D721Med (cell line): ENCODE results near the gene MASTL.
A peak's percentile ranks its signal among the peaks of the same experiment; 100 is the strongest.

Experiments
- DNase-seq: peaks from one replicate; pipeline ENCODE4 v3.0.0; 2011; ENCODE audit warnings: low spot score; ENCODE audit not compliant: insufficient read length
- FAIRE-seq: peaks from 2 replicates; lab custom pipeline; 2011; peaks lifted over from hg19 to GRCh38; lab: Jason Lieb, UNC
- CTCF ChIP-seq: IDR thresholded peaks from 2 replicates; pipeline ENCODE4 v1.5.1; 2012; ENCODE audit warnings: mild to moderate bottlenecking, control low read depth; ENCODE audit not compliant: insufficient read depth; ENCODE audit errors: missing control alignments

Gene MASTL

GRCh38 chr10:27155066-27155754, at the start of gene MASTL:
Gene MASTL, plus strand, starts transcription at chr10:27155352. Its CDS starts 75 bp downstream, at chr10:27155427.
- FAIRE-seq (no peak), DNase-seq (peak; percentile 53)
- no peak for TF ChIP-seq CTCF

- DNase-seq (no peak), FAIRE-seq (no peak)
- no peak for TF ChIP-seq CTCF
Observed at GRCh38 chr10:27108165-27108564, 47.0 kb upstream of the MASTL start.

GRCh38 chr10:27134371-27134770, 20.8 kb upstream of the MASTL start:
- FAIRE-seq, result no peak

GRCh38 chr10:27138277-27138676, 16.9 kb upstream of the MASTL start:
- no peak for DNase-seq
- FAIRE-seq, result no peak
- TF ChIP-seq CTCF, result no peak

More at GRCh38 chr10:27134371-27134770, 20.8 kb upstream of the MASTL start:
- DNase-seq, result no peak
- TF ChIP-seq CTCF, result no peak

- no peak for DNase-seq
- TF ChIP-seq CTCF, result no peak
- no peak for FAIRE-seq
Observed at GRCh38 chr10:27143686-27144085, 11.5 kb upstream of the MASTL start.

- no peak for TF ChIP-seq CTCF
- DNase-seq (no peak), FAIRE-seq (peak; percentile 84)
Observed at GRCh38 chr10:27145937-27146336, 9.2 kb upstream of the MASTL start.

- no peak for TF ChIP-seq CTCF
- no peak for DNase-seq
- FAIRE-seq, result no peak
Observed at GRCh38 chr10:27147701-27148100, 7.5 kb upstream of the MASTL start.
